GM04504 (cell line): ENCODE measurements around the gene BPGM.

Experiments
- DNase-seq: peaks from one replicate; pipeline ENCODE4 v3.0.0-alpha.2; 2012; ENCODE audit warnings: low read depth

The BPGM gene

DNA sequence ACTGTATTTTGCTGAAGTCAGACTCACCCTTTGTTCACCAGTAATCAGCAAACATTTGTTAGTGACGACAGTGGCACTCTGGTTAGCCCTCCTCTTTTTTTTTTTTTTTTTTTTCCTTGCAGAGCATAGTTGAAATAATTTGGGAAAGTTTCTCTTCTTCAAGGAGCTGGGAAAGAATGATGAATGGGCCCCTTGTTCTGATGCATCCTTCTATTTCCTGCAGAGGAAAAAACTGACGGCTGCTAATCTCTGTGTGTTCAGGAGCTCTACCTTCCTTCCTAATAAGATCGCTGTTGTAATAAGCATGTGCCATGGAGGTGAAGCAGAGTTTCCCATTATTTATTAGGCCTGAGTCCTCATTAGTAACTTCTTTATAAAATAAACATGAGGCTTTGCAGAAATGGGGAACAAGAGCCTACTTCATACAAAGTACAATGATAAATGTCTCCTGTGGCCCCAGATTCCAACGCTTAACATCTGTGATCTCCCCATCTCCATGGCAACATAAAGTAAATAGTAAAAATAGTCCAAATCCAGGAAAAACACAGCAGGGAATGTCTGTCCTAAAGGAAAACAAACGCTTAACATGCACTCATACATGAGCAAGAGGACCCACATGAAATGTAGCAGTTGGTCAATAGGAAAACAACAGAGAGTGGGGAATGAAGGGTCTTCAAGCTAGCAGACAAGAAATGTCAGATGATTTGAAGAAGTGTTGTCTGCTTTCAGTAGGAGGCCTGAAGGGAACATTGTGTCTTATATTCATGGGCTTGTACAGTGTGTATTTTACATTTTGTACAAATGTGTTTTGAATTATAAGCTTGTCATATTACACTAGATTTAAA lies 73.7 kb downstream of the BPGM start:
- no peak for DNase-seq

- DNase-seq: no peak
These were observed 74.5 kb downstream of the BPGM start for GRCh38 chr7:134721171-134721570.

DNA sequence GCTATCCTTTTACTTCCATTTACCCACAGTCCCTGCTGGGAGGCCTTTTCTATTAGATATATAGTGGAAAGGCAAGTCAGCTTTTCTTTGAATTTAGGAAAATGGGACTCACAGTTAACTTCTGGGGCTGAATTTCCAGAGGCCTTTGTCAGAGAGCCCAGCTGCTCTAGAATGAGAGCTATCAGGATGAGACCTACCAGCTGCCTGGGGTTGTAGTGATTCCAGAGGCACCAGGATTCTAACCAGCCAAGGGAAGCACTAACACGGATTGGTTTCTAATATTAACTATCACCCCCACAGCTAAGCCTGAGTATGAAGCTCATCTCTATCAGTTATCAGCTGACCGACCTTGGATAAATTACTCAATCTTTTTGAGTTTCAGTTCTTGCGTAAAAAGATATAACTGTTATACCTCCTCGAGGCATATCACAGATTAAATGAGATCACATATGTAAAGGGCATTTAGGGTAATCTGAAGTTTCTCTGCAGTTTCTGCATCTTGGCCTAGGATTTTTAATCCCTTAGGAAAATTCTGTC lies 76.2 kb downstream of the BPGM start:
- DNase-seq: no peak

- DNase-seq: no peak
These were observed 77.2 kb downstream of the BPGM start for GRCh38 chr7:134723892-134724291.

DNA sequence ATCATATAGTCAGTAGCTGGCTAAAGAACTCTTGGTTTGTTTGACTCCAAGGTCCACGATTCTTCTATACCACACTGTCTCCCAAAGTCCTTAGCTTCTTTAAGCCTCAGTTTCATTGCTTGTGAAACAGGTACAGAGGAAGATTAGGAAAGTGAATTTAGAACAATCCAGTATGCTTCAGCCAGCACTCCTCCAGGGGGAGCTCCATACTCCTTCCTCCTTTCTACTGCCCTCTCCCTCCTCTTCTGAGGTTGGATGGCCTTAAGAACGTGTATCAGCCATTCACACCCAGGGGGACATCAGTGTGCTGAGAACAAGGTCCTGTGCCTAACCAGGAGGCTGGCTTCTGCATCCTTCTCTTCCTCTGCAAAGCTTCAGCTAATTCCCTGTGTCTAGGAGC lies 78.0 kb downstream of the BPGM start:
- DNase-seq: no peak

GRCh38 chr7:134726581-134726980 lies 79.9 kb downstream of the BPGM start:
- no peak for DNase-seq

DNA sequence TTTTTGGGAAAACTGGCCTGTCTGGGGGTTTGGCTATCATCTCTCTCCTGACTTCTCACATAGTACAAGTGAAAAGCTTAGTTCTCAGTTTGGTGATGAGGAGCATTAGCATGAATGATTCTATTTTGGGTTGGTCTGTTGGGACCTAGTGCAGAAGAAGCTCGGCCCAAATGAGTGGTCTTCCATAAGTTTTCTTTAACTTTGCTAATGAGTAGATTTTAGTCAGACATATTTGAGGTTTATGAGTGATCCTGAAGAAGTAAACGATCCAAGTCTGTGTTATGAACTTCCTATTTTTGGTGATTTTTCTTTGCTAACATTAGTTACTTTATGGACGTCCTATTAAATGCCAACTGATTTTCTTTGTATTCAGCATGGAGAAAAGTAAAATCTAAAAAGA lies 81.1 kb downstream of the BPGM start:
- no peak for DNase-seq
